Adrenal gland (tissue), 12 donors: ENCODE results near the gene PGM3. TPM values are rescaled to one million over a fixed set of nuclear protein-coding genes. Genes with fewer than 3 reads are reported as not detected.

Experiments
- DNase-seq, 7 donors: peaks; one replicate each; pipeline ENCODE4 v3.0.0-alpha.2; 2019 to 2020
- H3K27ac ChIP-seq, 5 donors: fragments of 200-600 bp; sonication (generic) in 4 of 5; 1 replicate in 3 of 5; 2 replicates in 2 of 5; pipeline versions ENCODE4 v1.5.1 to v1.8.0; 2016 to 2020; ENCODE audit warnings: mild to moderate bottlenecking in 1 of 5
- H3K27me3 ChIP-seq: fragments of 200-600 bp; 2 replicates; pipeline ENCODE4 v1.8.0; 2021
- H3K36me3 ChIP-seq, 2 donors: fragments of 200-600 bp; replicated peaks in 1 of 2; 1 replicate in 1 of 2; 2 replicates in 1 of 2; pipeline versions ENCODE4 v1.5.1 to v1.8.0; 2018 to 2022
- H3K4me1 ChIP-seq, 2 donors: fragments of 200-600 bp; replicated peaks in 1 of 2; 1 replicate in 1 of 2; 2 replicates in 1 of 2; pipeline versions ENCODE4 v1.5.1 to v1.8.0; 2018 to 2021
- H3K4me3 ChIP-seq, 4 donors: fragments of 200-600 bp; sonication (generic) in 3 of 4; one replicate each; pipeline ENCODE4 v1.5.1; 2016 to 2018
- H3K9me3 ChIP-seq, 3 donors: fragments of 200-600 bp; sonication (generic) in 1 of 3; replicated peaks in 1 of 3; 1 replicate in 2 of 3; 2 replicates in 1 of 3; pipeline versions ENCODE4 v1.5.1 to v1.8.0; 2016 to 2021
- POLR2A ChIP-seq, 2 donors: fragments of 450-650 bp; IDR thresholded peaks; one replicate each; pipeline ENCODE4 v1.6.1; 2017; ENCODE audit warnings: antibody characterized with exemption in 2 of 2, mild to moderate bottlenecking in 2 of 2, moderate library complexity in 1 of 2
- WGBS, 4 donors: extraction: QIAGEN DNeasy Blood & Tissue Kit in 2 of 4; methylation state at CpG; one replicate each; pipeline versions ENCODE4 v1.1.5 to v1.1.7; 2013 to 2017; 5-methylcytosine and 5-hydroxymethylcytosine counted together
- intact Hi-C, 2 donors: fragments of 100-400 bp; cut with DNase I; formaldehyde crosslinking; loops; one replicate each; pipeline versions ENCODE4 v1.14.1 to v1.15.0; 2022 to 2023
- polyA plus RNA-seq, 3 donors: library from polyadenylated mRNA; stranded (reverse); fragments of 200-250 nt in 2 of 3; fragments of 350-450 nt in 1 of 3; fragmentation: Illumina TruSeq in 1 of 3; extraction: RNeasy Lipid Tissue Mini Kit (QIAGEN cat#74804) in 1 of 3; gene quantifications; one replicate each; pipeline ENCODE4 v1.2.3, GENCODE V29; 2013 to 2014
- total RNA-seq, 9 donors: library from RNA; depleted of rRNA in 4 of 9; stranded (reverse); fragments of >200 nt in 4 of 9; fragments of 120-200 nt in 1 of 9; fragmentation: NEBNext Ultra II Directional in 1 of 9; extraction: Animal tissue kit (Norgen Biotek cat#: 25700) in 1 of 9; gene quantifications; one replicate each; pipeline versions ENCODE4 v1.1.0 to v1.2.4, GENCODE V29; 2013 to 2023
- TF ChIP-seq, protein P1 (sequence below), 6 experiments: fragments of 450-650 bp in 4 of 6; fragments of 200-600 bp in 2 of 6; sonication (generic) in 1 of 6; IDR thresholded peaks; 1 replicate in 5 of 6; 2 replicates in 1 of 6; pipeline versions ENCODE4 v1.5.1 to v1.8.0; 2016 to 2021; ENCODE audit warnings: antibody characterized with exemption in 6 of 6, mild to moderate bottlenecking in 2 of 6, moderate library complexity in 1 of 6
- donor health status: healthy with polysubstance abuse.
- donor health status: Bipolar disorder and iron deficiency.
- donor health status: DM: yes; HTN: yes; CAD: no.
- donor health status: DM: no; HTN: no; CAD: no.
- donor health status: DM: no; HTN: no; CAD: no.
- donor health status: DM: yes; HTN: yes; CAD: no.

PGM3 gene
- total and polyA plus RNA-seq, 12 donors = 14.7 to 124 (median 40.4) TPM

DNA sequence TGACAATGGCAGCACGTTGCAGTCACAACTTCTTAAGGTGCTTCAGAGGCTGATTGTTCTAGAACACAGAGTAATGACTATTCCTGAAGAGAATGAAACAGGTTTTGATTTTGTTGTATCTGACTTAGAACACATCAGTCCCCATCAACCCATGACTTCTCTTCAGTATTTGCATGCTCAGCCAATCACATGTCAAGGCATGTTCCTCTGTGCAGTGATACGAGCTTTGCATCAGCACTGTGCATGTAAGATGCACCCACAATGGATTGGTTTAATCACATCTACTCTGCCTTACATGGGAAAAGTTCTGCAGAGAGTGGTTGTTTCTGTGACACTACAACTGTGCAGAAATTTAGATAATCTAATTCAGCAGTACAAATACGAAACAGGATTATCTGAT lies 54.3 kb downstream of the PGM3 start:
- Histone ChIP-seq H3K9me3 (no peaks in the 10 kb centered on the region), H3K4me3 (no peak overlapping the region), H3K36me3 (peaks cover 0 to 17% of the 10 kb centered on the region in 2 donors), H3K27ac (no peak overlapping the region), H3K27me3 (no peaks in the 10 kb centered on the region), H3K4me1 (no peaks in the 10 kb centered on the region)
- intact Hi-C loops = no loop called here
- DNase-seq = no peak
- 75 to 95% (median 92%) methylated on average over 3 of the region's 3 CpGs for WGBS, 4 donors
- TF ChIP-seq, protein P1, sequence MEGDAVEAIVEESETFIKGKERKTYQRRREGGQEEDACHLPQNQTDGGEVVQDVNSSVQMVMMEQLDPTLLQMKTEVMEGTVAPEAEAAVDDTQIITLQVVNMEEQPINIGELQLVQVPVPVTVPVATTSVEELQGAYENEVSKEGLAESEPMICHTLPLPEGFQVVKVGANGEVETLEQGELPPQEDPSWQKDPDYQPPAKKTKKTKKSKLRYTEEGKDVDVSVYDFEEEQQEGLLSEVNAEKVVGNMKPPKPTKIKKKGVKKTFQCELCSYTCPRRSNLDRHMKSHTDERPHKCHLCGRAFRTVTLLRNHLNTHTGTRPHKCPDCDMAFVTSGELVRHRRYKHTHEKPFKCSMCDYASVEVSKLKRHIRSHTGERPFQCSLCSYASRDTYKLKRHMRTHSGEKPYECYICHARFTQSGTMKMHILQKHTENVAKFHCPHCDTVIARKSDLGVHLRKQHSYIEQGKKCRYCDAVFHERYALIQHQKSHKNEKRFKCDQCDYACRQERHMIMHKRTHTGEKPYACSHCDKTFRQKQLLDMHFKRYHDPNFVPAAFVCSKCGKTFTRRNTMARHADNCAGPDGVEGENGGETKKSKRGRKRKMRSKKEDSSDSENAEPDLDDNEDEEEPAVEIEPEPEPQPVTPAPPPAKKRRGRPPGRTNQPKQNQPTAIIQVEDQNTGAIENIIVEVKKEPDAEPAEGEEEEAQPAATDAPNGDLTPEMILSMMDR (IDR thresholded peaks at IDR 0.05) = no peak
- TF ChIP-seq POLR2A (IDR thresholded peaks at IDR 0.05) = no peak

DNA sequence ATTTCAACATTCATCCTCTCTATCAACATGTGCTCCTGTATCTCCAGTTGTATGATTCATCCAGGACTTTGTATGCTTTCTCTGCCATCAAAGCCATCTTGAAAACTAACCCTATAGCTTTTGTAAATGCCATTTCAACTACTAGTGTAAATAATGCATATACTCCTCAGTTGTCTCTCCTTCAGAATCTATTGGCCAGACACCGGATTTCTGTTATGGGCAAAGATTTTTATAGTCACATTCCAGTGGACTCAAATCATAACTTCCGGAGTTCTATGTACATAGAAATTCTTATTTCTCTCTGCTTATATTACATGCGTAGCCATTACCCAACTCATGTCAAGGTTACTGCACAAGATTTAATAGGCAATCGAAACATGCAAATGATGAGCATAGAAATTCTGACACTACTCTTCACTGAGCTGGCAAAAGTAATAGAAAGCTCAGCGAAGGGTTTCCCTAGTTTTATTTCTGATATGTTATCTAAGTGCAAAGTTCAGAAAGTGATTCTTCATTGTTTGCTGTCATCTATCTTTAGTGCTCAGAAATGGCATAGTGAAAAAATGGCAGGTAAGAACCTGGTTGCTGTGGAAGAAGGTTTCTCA lies 54.8 kb downstream of the PGM3 start:
- no peak for DNase-seq
- no peaks in the 10 kb centered on the region for H3K4me1 ChIP-seq
- TF ChIP-seq POLR2A (IDR thresholded peaks at IDR 0.05) = no peak
- TF ChIP-seq, protein P1 (IDR thresholded peaks at IDR 0.05) = no peak
- H3K36me3 ChIP-seq = peaks cover 0 to 14% of the 10 kb centered on the region in 2 donors
- no peak overlapping the region for H3K4me3 ChIP-seq
- no peaks in the 10 kb centered on the region for H3K9me3 ChIP-seq
- H3K27ac ChIP-seq = no peak overlapping the region
- 94 to 98% (median 96%) methylated on average over 5 of the region's 5 CpGs for WGBS, 4 donors
- intact Hi-C loops = no loop called here
- no peaks in the 10 kb centered on the region for H3K27me3 ChIP-seq

DNA sequence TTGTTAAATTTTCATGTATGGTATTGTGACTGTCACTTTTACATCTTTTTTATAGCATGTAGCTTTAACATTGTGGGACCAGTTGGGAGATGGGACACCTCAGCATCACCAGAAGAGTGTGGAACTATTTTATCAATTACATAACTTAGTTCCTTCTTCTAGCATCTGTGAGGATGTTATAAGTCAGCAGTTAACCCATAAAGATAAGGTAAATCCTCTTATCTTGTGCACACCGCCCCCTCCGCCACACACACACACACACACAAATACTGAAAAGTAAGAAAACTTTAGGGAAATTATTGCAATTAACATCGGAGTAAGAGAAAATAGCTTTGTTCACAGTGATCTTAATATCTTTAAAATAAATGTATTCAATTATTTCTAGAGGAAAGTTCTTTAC lies 60.9 kb downstream of the PGM3 start:
- Histone ChIP-seq H3K9me3 (no peaks in the 10 kb centered on the region), H3K4me1 (no peaks in the 10 kb centered on the region), H3K36me3 (peaks cover 0 to 27% of the 10 kb centered on the region in 2 donors), H3K27ac (no peak overlapping the region), H3K4me3 (no peak overlapping the region), H3K27me3 (no peaks in the 10 kb centered on the region)
- no peak for DNase-seq
- WGBS, 4 donors = 93 to 97% (median 95%) methylated on average over 3 of the region's 3 CpGs
- intact Hi-C loops = no loop called here
- TF ChIP-seq POLR2A (IDR thresholded peaks at IDR 0.05) = no peak
- TF ChIP-seq, protein P1 (IDR thresholded peaks at IDR 0.05) = no peak

DNA sequence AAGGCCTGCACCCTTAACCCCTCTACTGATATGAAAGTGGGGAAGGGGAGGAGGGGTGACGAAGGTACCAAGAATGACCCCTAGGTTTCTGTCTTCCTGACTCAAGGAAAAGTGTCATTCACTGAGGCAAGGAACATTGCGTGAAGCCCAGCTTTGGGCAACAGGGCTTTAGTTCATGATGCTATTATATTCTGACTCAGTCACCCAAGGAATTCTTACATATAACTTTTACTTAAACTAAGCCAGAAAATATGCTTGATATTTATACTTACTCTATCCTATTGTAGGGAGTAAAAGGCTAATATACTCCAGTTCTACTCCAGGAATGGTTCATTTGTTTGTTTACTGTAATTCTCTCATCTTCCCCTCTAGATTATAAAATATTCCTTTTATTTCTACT lies 65.1 kb downstream of the PGM3 start:
- H3K36me3 ChIP-seq = peaks cover 0 to 40% of the 10 kb centered on the region in 2 donors
- no peak for DNase-seq
- H3K4me3 ChIP-seq = no peak overlapping the region
- H3K4me1 ChIP-seq = no peaks in the 10 kb centered on the region
- no peak overlapping the region for H3K27ac ChIP-seq
- intact Hi-C loops = no loop called here
- H3K27me3 ChIP-seq = no peaks in the 10 kb centered on the region
- 95 to 100% (median 98%) methylated on average over 2 of the region's 2 CpGs for WGBS, 4 donors
- TF ChIP-seq, protein P1 (IDR thresholded peaks at IDR 0.05) = no peak
- no peak for TF ChIP-seq POLR2A (IDR thresholded peaks at IDR 0.05)
- H3K9me3 ChIP-seq = no peaks in the 10 kb centered on the region
